ENCODE results near the gene ALAD. TPM values are rescaled to one million over a fixed set of nuclear protein-coding genes. Genes with fewer than 3 reads are reported as not detected.

Gene ALAD
- total and polyA plus RNA-seq, 2 of the 13 experiments (the other 11 are each of a cell fraction or from before 2014, with no cell fraction given): 21.8 to 30.1 TPM

DNA sequence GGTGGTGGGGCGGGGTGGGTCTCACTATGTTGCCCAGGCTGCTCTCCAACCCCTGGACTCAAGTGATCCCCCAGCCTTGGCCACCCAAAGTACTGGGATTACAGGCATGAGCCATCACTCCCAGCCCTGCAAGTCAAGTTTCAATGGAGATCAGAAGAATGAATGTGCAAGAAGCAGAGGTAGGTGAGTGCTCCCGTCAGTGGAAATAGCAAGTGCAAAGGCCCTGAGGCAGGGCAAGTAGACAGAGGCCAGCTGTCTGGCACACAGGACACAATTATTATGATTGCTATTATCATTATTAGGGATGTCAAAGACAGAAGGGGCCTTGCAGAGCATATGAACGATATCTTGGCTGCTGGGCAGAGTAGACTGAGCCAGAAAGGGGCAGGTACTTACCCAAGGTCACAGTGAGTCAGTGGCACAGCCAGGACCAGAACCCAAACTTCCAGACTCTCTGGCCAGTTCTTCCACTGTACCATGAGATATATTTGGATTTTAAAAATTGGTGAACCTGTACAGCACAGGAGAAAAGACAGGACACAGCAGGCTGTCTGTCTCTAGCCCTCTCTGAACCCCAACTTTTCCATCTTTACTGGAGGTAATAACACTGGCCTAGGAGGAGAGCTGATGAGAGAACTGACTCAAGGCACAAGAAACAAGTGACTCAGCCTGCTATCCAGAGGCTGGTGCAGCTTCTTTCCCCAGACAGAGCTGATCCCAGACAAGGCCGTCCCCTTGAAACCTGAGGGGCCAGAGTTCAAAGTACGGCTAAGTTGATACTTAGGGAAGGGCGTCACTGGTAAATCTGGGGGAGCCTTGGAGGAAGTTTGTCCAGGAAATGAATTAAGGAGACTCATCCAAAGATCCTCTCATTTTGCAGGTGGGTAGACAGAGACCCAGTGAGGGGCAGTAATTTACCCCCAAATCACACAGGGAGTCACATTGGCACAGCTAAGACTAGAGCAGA is 25.7 kb downstream of the ALAD start (continued):
- TF ChIP-seq, protein P1, sequence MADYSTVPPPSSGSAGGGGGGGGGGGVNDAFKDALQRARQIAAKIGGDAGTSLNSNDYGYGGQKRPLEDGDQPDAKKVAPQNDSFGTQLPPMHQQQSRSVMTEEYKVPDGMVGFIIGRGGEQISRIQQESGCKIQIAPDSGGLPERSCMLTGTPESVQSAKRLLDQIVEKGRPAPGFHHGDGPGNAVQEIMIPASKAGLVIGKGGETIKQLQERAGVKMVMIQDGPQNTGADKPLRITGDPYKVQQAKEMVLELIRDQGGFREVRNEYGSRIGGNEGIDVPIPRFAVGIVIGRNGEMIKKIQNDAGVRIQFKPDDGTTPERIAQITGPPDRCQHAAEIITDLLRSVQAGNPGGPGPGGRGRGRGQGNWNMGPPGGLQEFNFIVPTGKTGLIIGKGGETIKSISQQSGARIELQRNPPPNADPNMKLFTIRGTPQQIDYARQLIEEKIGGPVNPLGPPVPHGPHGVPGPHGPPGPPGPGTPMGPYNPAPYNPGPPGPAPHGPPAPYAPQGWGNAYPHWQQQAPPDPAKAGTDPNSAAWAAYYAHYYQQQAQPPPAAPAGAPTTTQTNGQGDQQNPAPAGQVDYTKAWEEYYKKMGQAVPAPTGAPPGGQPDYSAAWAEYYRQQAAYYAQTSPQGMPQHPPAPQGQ (CRISPR knock-in tag; IDR thresholded peaks at IDR 0.05; ENCODE audit: borderline replicate concordance): no peak
- TF ChIP-seq FIP1L1 (IDR thresholded peaks at IDR 0.05; ENCODE audit: borderline replicate concordance, insufficient read depth, low read depth, low read length) (no peak), ZMYM4 (CRISPR knock-in tag; IDR thresholded peaks at IDR 0.05) (no peak), HNF4A (CRISPR knock-in tag; IDR thresholded peaks at IDR 0.05) (peak; percentile 48), TOE1 (CRISPR knock-in tag; IDR thresholded peaks at IDR 0.05) (no peak), CCDC6 (CRISPR knock-in tag; IDR thresholded peaks at IDR 0.05) (no peak), ZNF292 (CRISPR knock-in tag; IDR thresholded peaks at IDR 0.05; ENCODE audit: borderline replicate concordance, low read depth) (no peak), ZNF468 (CRISPR knock-in tag; IDR thresholded peaks at IDR 0.05) (no peak), TAF1 (CRISPR knock-in tag; IDR thresholded peaks at IDR 0.05) (no peak), ZNF547 (CRISPR knock-in tag; IDR thresholded peaks at IDR 0.05) (no peak)
- TF ChIP-seq, protein P2, sequence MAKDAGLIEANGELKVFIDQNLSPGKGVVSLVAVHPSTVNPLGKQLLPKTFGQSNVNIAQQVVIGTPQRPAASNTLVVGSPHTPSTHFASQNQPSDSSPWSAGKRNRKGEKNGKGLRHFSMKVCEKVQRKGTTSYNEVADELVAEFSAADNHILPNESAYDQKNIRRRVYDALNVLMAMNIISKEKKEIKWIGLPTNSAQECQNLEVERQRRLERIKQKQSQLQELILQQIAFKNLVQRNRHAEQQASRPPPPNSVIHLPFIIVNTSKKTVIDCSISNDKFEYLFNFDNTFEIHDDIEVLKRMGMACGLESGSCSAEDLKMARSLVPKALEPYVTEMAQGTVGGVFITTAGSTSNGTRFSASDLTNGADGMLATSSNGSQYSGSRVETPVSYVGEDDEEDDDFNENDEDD (CRISPR knock-in tag; IDR thresholded peaks at IDR 0.05; ENCODE audit: borderline replicate concordance): no peak
- TF ChIP-seq, protein P3, sequence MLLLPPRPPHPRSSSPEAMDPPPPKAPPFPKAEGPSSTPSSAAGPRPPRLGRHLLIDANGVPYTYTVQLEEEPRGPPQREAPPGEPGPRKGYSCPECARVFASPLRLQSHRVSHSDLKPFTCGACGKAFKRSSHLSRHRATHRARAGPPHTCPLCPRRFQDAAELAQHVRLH (CRISPR knock-in tag; IDR thresholded peaks at IDR 0.05; ENCODE audit: borderline replicate concordance, low read depth): no peak
- TF ChIP-seq, protein P4, sequence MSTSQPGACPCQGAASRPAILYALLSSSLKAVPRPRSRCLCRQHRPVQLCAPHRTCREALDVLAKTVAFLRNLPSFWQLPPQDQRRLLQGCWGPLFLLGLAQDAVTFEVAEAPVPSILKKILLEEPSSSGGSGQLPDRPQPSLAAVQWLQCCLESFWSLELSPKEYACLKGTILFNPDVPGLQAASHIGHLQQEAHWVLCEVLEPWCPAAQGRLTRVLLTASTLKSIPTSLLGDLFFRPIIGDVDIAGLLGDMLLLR (CRISPR knock-in tag; IDR thresholded peaks at IDR 0.05): no peak

Data from HepG2 (cell line).